ENCODE results near the gene CNMD. TPM values are rescaled to one million over a fixed set of nuclear protein-coding genes. Genes with fewer than 3 reads are reported as not detected.
A peak's percentile ranks its signal among the peaks of the same experiment; 100 is the strongest.

The CNMD gene
- total RNA-seq, 1 experiment from 2014 or later = 2.6 TPM

DNA sequence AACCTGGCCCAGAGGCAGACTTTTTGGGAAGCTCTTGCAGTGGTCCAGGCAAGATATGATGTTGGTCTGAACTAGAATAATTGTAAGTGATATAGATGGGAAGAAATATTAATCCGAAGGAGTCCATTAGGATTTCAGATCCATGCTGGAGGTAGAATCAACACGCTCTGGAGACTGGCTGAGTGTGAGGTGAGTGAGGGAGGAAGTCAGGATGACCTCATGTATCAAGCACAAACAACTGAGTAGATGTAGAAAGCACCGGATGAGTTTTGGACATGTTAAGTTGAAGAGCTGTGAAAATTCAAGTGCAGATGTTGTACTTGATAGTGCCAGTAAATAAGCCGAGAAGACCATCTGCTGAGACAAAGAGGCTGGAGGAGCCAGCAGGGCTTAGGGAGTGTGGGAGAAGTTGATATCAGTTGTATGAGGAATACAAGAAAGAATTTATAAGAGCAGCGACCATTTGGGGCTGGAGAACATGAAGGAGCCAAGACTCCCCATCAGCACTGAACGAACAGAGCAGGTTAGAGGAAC lies 5.3 kb upstream of the CNMD start:
- no peak overlapping the region for H3K27ac ChIP-seq (ENCODE audit: low read depth, low read length, poor library complexity, severe bottlenecking)
- H3K36me3 ChIP-seq (ENCODE audit: insufficient read depth, low read length, poor library complexity, severe bottlenecking) = no peaks in the 10 kb centered on the region
- no peaks in the 10 kb centered on the region for H3K4me1 ChIP-seq (ENCODE audit: insufficient read depth, low read length, poor library complexity, severe bottlenecking)
- intact Hi-C loops (cut with micrococcal nuclease; ENCODE audit: unreplicated experiment) = no loop called here
- BruUV-seq (replicated peaks) = no TSS peak
- peaks cover 11% of the 10 kb centered on the region for H3K27me3 ChIP-seq (replicated peaks; ENCODE audit: insufficient read depth, low read depth, low read length, poor library complexity)
- POLR2A ChIA-PET (ENCODE audit: low non-redundant PET) = no interaction called here
- DNase-seq (ENCODE audit: low spot score) = no peak
- CTCF ChIA-PET = no interaction called here
- H3K4me3 ChIP-seq (ENCODE audit: low read depth, low read length, poor library complexity, severe bottlenecking) = no peak overlapping the region
- no peak for TF ChIP-seq EZH2 (IDR thresholded peaks at IDR 0.05; ENCODE audit: borderline replicate concordance, low read depth, low read length, poor library complexity, severe bottlenecking)
- TF ChIP-seq, protein P1, sequence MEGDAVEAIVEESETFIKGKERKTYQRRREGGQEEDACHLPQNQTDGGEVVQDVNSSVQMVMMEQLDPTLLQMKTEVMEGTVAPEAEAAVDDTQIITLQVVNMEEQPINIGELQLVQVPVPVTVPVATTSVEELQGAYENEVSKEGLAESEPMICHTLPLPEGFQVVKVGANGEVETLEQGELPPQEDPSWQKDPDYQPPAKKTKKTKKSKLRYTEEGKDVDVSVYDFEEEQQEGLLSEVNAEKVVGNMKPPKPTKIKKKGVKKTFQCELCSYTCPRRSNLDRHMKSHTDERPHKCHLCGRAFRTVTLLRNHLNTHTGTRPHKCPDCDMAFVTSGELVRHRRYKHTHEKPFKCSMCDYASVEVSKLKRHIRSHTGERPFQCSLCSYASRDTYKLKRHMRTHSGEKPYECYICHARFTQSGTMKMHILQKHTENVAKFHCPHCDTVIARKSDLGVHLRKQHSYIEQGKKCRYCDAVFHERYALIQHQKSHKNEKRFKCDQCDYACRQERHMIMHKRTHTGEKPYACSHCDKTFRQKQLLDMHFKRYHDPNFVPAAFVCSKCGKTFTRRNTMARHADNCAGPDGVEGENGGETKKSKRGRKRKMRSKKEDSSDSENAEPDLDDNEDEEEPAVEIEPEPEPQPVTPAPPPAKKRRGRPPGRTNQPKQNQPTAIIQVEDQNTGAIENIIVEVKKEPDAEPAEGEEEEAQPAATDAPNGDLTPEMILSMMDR (conservative IDR thresholded peaks at IDR 0.05; ENCODE audit: low read depth, low read length) = no peak
- H3K9me3 ChIP-seq (ENCODE audit: low read depth, low read length, poor library complexity, severe bottlenecking) = no peaks in the 10 kb centered on the region

DNA sequence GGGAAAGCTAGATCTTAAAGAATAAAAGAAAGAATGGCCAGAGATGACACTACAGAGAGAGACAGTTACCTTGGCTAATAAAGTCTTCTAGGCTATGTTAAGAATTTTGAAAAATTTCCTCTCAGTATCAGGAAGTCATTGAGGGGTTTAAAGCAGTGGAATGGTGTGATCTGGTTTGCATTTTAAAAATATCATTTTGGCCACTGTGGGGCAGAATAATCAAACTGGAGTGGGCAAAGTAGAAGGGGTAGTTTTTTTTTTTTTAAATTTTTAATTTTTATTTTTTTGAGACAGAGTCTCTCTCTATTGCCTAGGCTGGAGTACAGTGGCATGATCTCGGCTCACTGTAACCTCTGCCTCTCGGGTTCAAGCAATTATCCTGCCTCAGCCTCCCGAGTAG lies 4.4 kb upstream of the CNMD start:
- ChIA-PET POLR2A (ENCODE audit: low non-redundant PET) (no interaction called here), CTCF (no interaction called here)
- Histone ChIP-seq H3K27ac (ENCODE audit: low read depth, low read length, poor library complexity, severe bottlenecking) (no peak overlapping the region), H3K27me3 (replicated peaks; ENCODE audit: insufficient read depth, low read depth, low read length, poor library complexity) (peaks cover 20% of the 10 kb centered on the region), H3K9me3 (ENCODE audit: low read depth, low read length, poor library complexity, severe bottlenecking) (no peaks in the 10 kb centered on the region), H3K4me3 (ENCODE audit: low read depth, low read length, poor library complexity, severe bottlenecking) (no peak overlapping the region), H3K36me3 (ENCODE audit: insufficient read depth, low read length, poor library complexity, severe bottlenecking) (no peaks in the 10 kb centered on the region), H3K4me1 (ENCODE audit: insufficient read depth, low read length, poor library complexity, severe bottlenecking) (no peaks in the 10 kb centered on the region)
- DNase-seq (ENCODE audit: low spot score) = peak; percentile 21
- no TSS peak for BruUV-seq (replicated peaks)
- intact Hi-C loops (cut with micrococcal nuclease; ENCODE audit: unreplicated experiment) = no loop called here
- TF ChIP-seq, protein P1 (conservative IDR thresholded peaks at IDR 0.05; ENCODE audit: low read depth, low read length) = peak; percentile 38; the same call in 1 of the 2 replicates
- TF ChIP-seq EZH2 (IDR thresholded peaks at IDR 0.05; ENCODE audit: borderline replicate concordance, low read depth, low read length, poor library complexity, severe bottlenecking) = no peak

DNA sequence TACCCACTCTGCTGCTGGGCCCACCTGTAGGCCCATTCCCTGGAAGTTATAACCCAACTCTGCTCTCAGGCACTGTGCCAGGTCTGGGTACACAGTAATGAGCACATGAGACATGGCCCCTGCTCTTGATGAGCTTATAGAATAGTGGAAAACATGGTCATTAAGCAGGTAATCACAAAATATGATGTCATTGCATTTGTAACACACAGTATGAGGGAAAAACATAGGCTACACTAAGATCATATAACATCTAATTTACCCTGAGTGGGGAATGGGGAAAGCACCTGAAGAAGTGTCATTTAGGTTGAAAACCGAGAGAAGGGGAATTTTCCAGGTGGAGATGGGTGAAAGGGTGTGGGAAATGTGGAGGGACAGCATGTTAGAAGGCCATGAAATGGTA lies 3.9 kb upstream of the CNMD start:
- peaks cover 20% of the 10 kb centered on the region for H3K27me3 ChIP-seq (replicated peaks; ENCODE audit: insufficient read depth, low read depth, low read length, poor library complexity)
- DNase-seq (ENCODE audit: low spot score) = no peak
- intact Hi-C loops (cut with micrococcal nuclease; ENCODE audit: unreplicated experiment) = no loop called here
- TF ChIP-seq, protein P1 (conservative IDR thresholded peaks at IDR 0.05; ENCODE audit: low read depth, low read length) = no peak
- TF ChIP-seq EZH2 (IDR thresholded peaks at IDR 0.05; ENCODE audit: borderline replicate concordance, low read depth, low read length, poor library complexity, severe bottlenecking) = no peak
- no peaks in the 10 kb centered on the region for H3K36me3 ChIP-seq (ENCODE audit: insufficient read depth, low read length, poor library complexity, severe bottlenecking)
- no peaks in the 10 kb centered on the region for H3K9me3 ChIP-seq (ENCODE audit: low read depth, low read length, poor library complexity, severe bottlenecking)
- no TSS peak for BruUV-seq (replicated peaks)
- peaks cover 1% of the 10 kb centered on the region for H3K4me1 ChIP-seq (ENCODE audit: insufficient read depth, low read length, poor library complexity, severe bottlenecking)
- no peak overlapping the region for H3K4me3 ChIP-seq (ENCODE audit: low read depth, low read length, poor library complexity, severe bottlenecking)
- CTCF ChIA-PET = no interaction called here
- POLR2A ChIA-PET (ENCODE audit: low non-redundant PET) = no interaction called here
- H3K27ac ChIP-seq (ENCODE audit: low read depth, low read length, poor library complexity, severe bottlenecking) = no peak overlapping the region
